Tibial nerve (tissue), 4 donors: ENCODE results near the gene TOP1. TPM values are rescaled to one million over a fixed set of nuclear protein-coding genes. Genes with fewer than 3 reads are reported as not detected.
"Not testable (repeated sequence)": the region's sequence is repeated elsewhere in the genome, so short reads cannot be mapped to it uniquely, and the experiment has no call there.

Source experiments
- DNase-seq, 2 donors: peaks; one replicate each; pipeline ENCODE4 v3.0.0-alpha.2; 2019; ENCODE audit warnings: low spot score in 2 of 2
- H3K27ac ChIP-seq, 4 donors: fragments of 200-600 bp; sonication (generic) in 3 of 4; one replicate each; pipeline ENCODE4 v1.5.1; 2017 to 2019; ENCODE audit warnings: mild to moderate bottlenecking in 1 of 4
- H3K27me3 ChIP-seq, 2 donors: fragments of 200-600 bp; sonication (generic) in 1 of 2; one replicate each; pipeline versions ENCODE4 v1.5.1 to v1.6.0; 2017 to 2019
- H3K36me3 ChIP-seq, 3 donors: fragments of 200-600 bp; sonication (generic); one replicate each; pipeline ENCODE4 v1.5.1; 2018 to 2019
- H3K4me1 ChIP-seq, 4 donors: fragments of 200-600 bp; sonication (generic) in 3 of 4; one replicate each; pipeline ENCODE4 v1.5.1; 2017 to 2019
- H3K4me3 ChIP-seq, 4 donors: fragments of 200-600 bp; sonication (generic) in 3 of 4; one replicate each; pipeline ENCODE4 v1.5.1; 2017 to 2019; ENCODE audit warnings: mild to moderate bottlenecking in 1 of 4, moderate library complexity in 1 of 4
- H3K9me3 ChIP-seq, 4 donors: fragments of 200-600 bp; sonication (generic) in 3 of 4; one replicate each; pipeline ENCODE4 v1.5.1; 2017 to 2019
- CTCF ChIP-seq, 5 experiments: fragments of 200-600 bp in 3 of 5; fragments of 450-650 bp in 2 of 5; sonication (generic) in 3 of 5; IDR thresholded peaks; one replicate each; pipeline ENCODE4 v1.5.1; 2016 to 2019; ENCODE audit warnings: antibody characterized with exemption in 5 of 5, mild to moderate bottlenecking in 3 of 5, moderate library complexity in 2 of 5
- EP300 ChIP-seq, 2 donors: sonication (generic); formaldehyde crosslinking; IDR thresholded peaks; one replicate each; pipeline ENCODE4 v1.6.1; 2017; ENCODE audit warnings: antibody characterized with exemption in 2 of 2, mild to moderate bottlenecking in 1 of 2
- POLR2A ChIP-seq, 2 donors: fragments of 450-650 bp; IDR thresholded peaks; one replicate each; pipeline ENCODE4 v1.6.1; 2017; ENCODE audit warnings: antibody characterized with exemption in 2 of 2, mild to moderate bottlenecking in 2 of 2, moderate library complexity in 2 of 2
- WGBS, 2 donors: methylation state at CpG; one replicate each; pipeline ENCODE4 v1.1.5; 2018; 5-methylcytosine and 5-hydroxymethylcytosine counted together
- total RNA-seq, 4 donors: library from RNA; depleted of rRNA; stranded (reverse); fragments of >200 nt; gene quantifications; one replicate each; pipeline ENCODE4 v1.1.0, GENCODE V29; 2016

TOP1 gene
- total RNA-seq, 4 donors from 2014 or later: 17.9 to 29.1 (median 23.1) TPM

GRCh38 chr20:41003143-41003935 lies 25.3 kb upstream of the TOP1 start:
- Histone ChIP-seq H3K4me3 (no peak overlapping the region), H3K9me3 (no peaks in the 10 kb centered on the region), H3K4me1 (peaks cover 0 to 42% (median 29%) of the 10 kb centered on the region in 4 donors), H3K27ac (peak overlapping the region in 3 of 4 donors; percentile 76 to 80 (median 78)), H3K36me3 (no peaks in the 10 kb centered on the region), H3K27me3 (no peaks in the 10 kb centered on the region)
- no peak for TF ChIP-seq CTCF (IDR thresholded peaks at IDR 0.05)
- TF ChIP-seq EP300 (IDR thresholded peaks at IDR 0.05): peak; percentile 55 to 89
- TF ChIP-seq POLR2A (IDR thresholded peaks at IDR 0.05): no peak
- peak; percentile 62 to 90 for DNase-seq
- 46 to 53% methylated on average over 12 of the region's 12 CpGs for WGBS, 2 donors

- H3K36me3 ChIP-seq, H3K27me3 ChIP-seq, H3K9me3 ChIP-seq, DNase-seq, H3K4me3 ChIP-seq: not testable (repeated sequence)
- peaks cover 0 to 45% (median 29%) of the 10 kb centered on the region in 4 donors for H3K4me1 ChIP-seq
- 95 to 96% methylated on average over 6 of the region's 6 CpGs for WGBS, 2 donors
- H3K27ac ChIP-seq: peak overlapping the region in 3 of 4 donors; percentile 76 to 80 (median 78)
Observed at GRCh38 chr20:41003936-41004294, 24.7 kb upstream of the TOP1 start.

GRCh38 chr20:41004531-41005360 lies 23.9 kb upstream of the TOP1 start:
- H3K4me1 ChIP-seq: peaks cover 0 to 45% (median 29%) of the 10 kb centered on the region in 4 donors
- no peaks in the 10 kb centered on the region for H3K36me3 ChIP-seq
- 51 to 77% methylated on average over 8 of the region's 8 CpGs for WGBS, 2 donors
- H3K27ac ChIP-seq: peak overlapping the region; percentile 9 to 77 (median 68)
- H3K4me3 ChIP-seq: no peak overlapping the region
- no peaks in the 10 kb centered on the region for H3K27me3 ChIP-seq
- no peaks in the 10 kb centered on the region for H3K9me3 ChIP-seq
- no peak for DNase-seq
- TF ChIP-seq EP300 (IDR thresholded peaks at IDR 0.05) (no peak), POLR2A (IDR thresholded peaks at IDR 0.05) (no peak)

GRCh38 chr20:41005361-41005729 lies 23.3 kb upstream of the TOP1 start:
- peak; percentile 77 to 88 for DNase-seq
- Histone ChIP-seq H3K27ac (peak overlapping the region; percentile 9 to 77 (median 68)), H3K4me1 (peaks cover 0 to 45% (median 29%) of the 10 kb centered on the region in 4 donors), H3K4me3 (no peak overlapping the region), H3K27me3 (no peaks in the 10 kb centered on the region), H3K36me3 (no peaks in the 10 kb centered on the region), H3K9me3 (no peaks in the 10 kb centered on the region)
- peak in 1 of 2 donors; percentile 76 for TF ChIP-seq EP300 (IDR thresholded peaks at IDR 0.05)
- TF ChIP-seq POLR2A (IDR thresholded peaks at IDR 0.05): no peak
- WGBS, 2 donors: 23 to 25% methylated on average over 4 of the region's 4 CpGs

GRCh38 chr20:41006126-41006935 lies 22.3 kb upstream of the TOP1 start:
- H3K9me3 ChIP-seq: no peaks in the 10 kb centered on the region
- no peaks in the 10 kb centered on the region for H3K36me3 ChIP-seq
- H3K4me1 ChIP-seq: peaks cover 0 to 45% (median 29%) of the 10 kb centered on the region in 4 donors
- peak overlapping the region in 1 of 4 donors; percentile 77 for H3K27ac ChIP-seq
- WGBS, 2 donors: 93 to 96% methylated on average over 11 to 13 of the region's 13 CpGs
- H3K4me3 ChIP-seq: no peak overlapping the region
- no peak for TF ChIP-seq EP300 (IDR thresholded peaks at IDR 0.05)
- no peak for TF ChIP-seq POLR2A (IDR thresholded peaks at IDR 0.05)
- TF ChIP-seq CTCF (IDR thresholded peaks at IDR 0.05): no peak
- DNase-seq: no peak
- H3K27me3 ChIP-seq: no peaks in the 10 kb centered on the region

GRCh38 chr20:41006936-41007474 lies 21.6 kb upstream of the TOP1 start:
- no peaks in the 10 kb centered on the region for H3K36me3 ChIP-seq
- no peak overlapping the region for H3K27ac ChIP-seq
- 100% methylated on average over 2 of the region's 2 CpGs for WGBS, 2 donors
- no peaks in the 10 kb centered on the region for H3K27me3 ChIP-seq
- no peak overlapping the region for H3K4me3 ChIP-seq
- no peak for DNase-seq
- no peak for TF ChIP-seq POLR2A (IDR thresholded peaks at IDR 0.05)
- TF ChIP-seq EP300 (IDR thresholded peaks at IDR 0.05): no peak
- TF ChIP-seq CTCF (IDR thresholded peaks at IDR 0.05): no peak
- peaks cover 0 to 45% (median 29%) of the 10 kb centered on the region in 4 donors for H3K4me1 ChIP-seq
- no peaks in the 10 kb centered on the region for H3K9me3 ChIP-seq
